IMR-90 (cell line): ENCODE results near the gene KIF16B. TPM values are rescaled to one million over a fixed set of nuclear protein-coding genes. Genes with fewer than 3 reads are reported as not detected.

Experiments used
- ATAC-seq: fragments of 200-7000 bp; cut with Tn5 transposase; 2 replicates; pipeline ENCODE4 v1.9.1; 2020; ENCODE audit warnings: low read depth, mild to moderate bottlenecking, moderate library complexity
- BruUV-seq: library from RNA; stranded (reverse); fragments of 400-500 nt; replicated peaks from 2 replicates; lab custom pipeline; 2021; lab: Mats Ljungman, UMichigan
- CTCF ChIA-PET: fragments of 300-600 bp; formaldehyde crosslinking; extraction: SDS; loops from one replicate; lab custom pipeline; 2021; ENCODE audit warnings: antibody characterized with exemption; lab: Yijun Ruan, JAX
- POLR2A ChIA-PET: fragments of 300-600 bp; sonication (Branson Sonifier 250); formaldehyde crosslinking; loops from one replicate; lab custom pipeline; 2022; ENCODE audit warnings: antibody characterized with exemption; ENCODE audit not compliant: unreplicated experiment; lab: Charles Lee
- DNase-seq: peaks from one replicate; pipeline ENCODE4 v3.0.0; 2013
- H2AFZ ChIP-seq: replicated peaks from 2 replicates; pipeline ENCODE3; 2013; ENCODE audit warnings: low read length, mild to moderate bottlenecking; ENCODE audit not compliant: poor library complexity
- H2AK5ac ChIP-seq: 2 replicates; pipeline ENCODE4 v1.6.1; 2013; ENCODE audit warnings: low read depth, low read length, inconsistent platforms
- H2AK9ac ChIP-seq: replicated peaks from 2 replicates; pipeline ENCODE3; 2013; ENCODE audit warnings: mild to moderate bottlenecking, low read depth, low read length, moderate library complexity; ENCODE audit not compliant: poor library complexity
- H2BK120ac ChIP-seq: 2 replicates; pipeline ENCODE4 v1.6.1; 2013; ENCODE audit warnings: low read depth, low read length, inconsistent platforms
- H2BK15ac ChIP-seq: 3 replicates; pipeline ENCODE4 v1.6.1; 2013; ENCODE audit warnings: low read depth, low read length, inconsistent platforms
- H2BK20ac ChIP-seq: 2 replicates; pipeline ENCODE4 v1.6.1; 2013; ENCODE audit warnings: low read depth, mild to moderate bottlenecking, inconsistent platforms, low read length, moderate library complexity
- H2BK5ac ChIP-seq: 2 replicates; pipeline ENCODE4 v1.6.1; 2013; ENCODE audit warnings: mild to moderate bottlenecking, low read depth, low read length, inconsistent platforms; ENCODE audit not compliant: poor library complexity, severe bottlenecking
- H3K14ac ChIP-seq: replicated peaks from 2 replicates; pipeline ENCODE4 v1.6.1; 2013; ENCODE audit warnings: low read depth, low read length, inconsistent platforms
- H3K18ac ChIP-seq: 2 replicates; pipeline ENCODE4 v1.6.1; 2013; ENCODE audit warnings: low read depth, low read length, control low read depth
- H3K23ac ChIP-seq: 2 replicates; pipeline ENCODE4 v1.6.1; 2013; ENCODE audit warnings: low read depth, low read length, inconsistent platforms
- H3K27ac ChIP-seq: 2 replicates; pipeline ENCODE4 v1.5.1; 2013; ENCODE audit warnings: mild to moderate bottlenecking, control low read depth, low read length; ENCODE audit not compliant: insufficient read depth
- H3K27me3 ChIP-seq: 2 replicates; pipeline ENCODE4 v1.6.1; 2013; ENCODE audit warnings: low read length; ENCODE audit not compliant: control insufficient read depth, insufficient read depth
- H3K36me3 ChIP-seq: 2 replicates; pipeline ENCODE4 v1.6.1; 2013; ENCODE audit warnings: low read length, mixed read lengths; ENCODE audit not compliant: control insufficient read depth, insufficient read depth
- H3K4ac ChIP-seq: 2 replicates; pipeline ENCODE4 v1.6.1; 2013; ENCODE audit warnings: low read depth, low read length, inconsistent platforms
- H3K4me1 ChIP-seq: 2 replicates; pipeline ENCODE4 v1.6.1; 2013; ENCODE audit warnings: low read length, mixed read lengths; ENCODE audit not compliant: control insufficient read depth, insufficient read depth
- H3K4me2 ChIP-seq: 2 replicates; pipeline ENCODE4 v1.6.1; 2013; ENCODE audit warnings: low read depth, mild to moderate bottlenecking, control low read depth, low read length, moderate library complexity
- H3K4me3 ChIP-seq: 2 replicates; pipeline ENCODE4 v1.5.1; 2013; ENCODE audit warnings: low read depth, mild to moderate bottlenecking, control low read depth, low read length, moderate library complexity; ENCODE audit not compliant: insufficient read depth
- H3K56ac ChIP-seq: 2 replicates; pipeline ENCODE4 v1.6.1; 2013; ENCODE audit warnings: low read length, inconsistent platforms; ENCODE audit not compliant: insufficient read depth; ENCODE audit errors: extremely low read depth
- H3K79me1 ChIP-seq, 2 experiments: 2 replicates each; pipeline ENCODE4 v1.6.1; 2013; ENCODE audit warnings: low read length in 2 of 2, inconsistent platforms in 1 of 2, low read depth in 1 of 2
- H3K9ac ChIP-seq: 2 replicates; pipeline ENCODE4 v1.6.1; 2013; ENCODE audit warnings: low read depth, low read length, control low read depth
- H3K9me1 ChIP-seq: 2 replicates; pipeline ENCODE4 v1.6.1; 2013; ENCODE audit warnings: low read length, inconsistent platforms; ENCODE audit not compliant: insufficient read depth
- H3K9me3 ChIP-seq: 2 replicates; pipeline ENCODE4 v1.6.1; 2013; ENCODE audit warnings: low read length; ENCODE audit not compliant: control insufficient read depth, insufficient read depth
- H4K20me1 ChIP-seq: 2 replicates; pipeline ENCODE4 v1.6.1; 2013; ENCODE audit warnings: low read length, inconsistent platforms; ENCODE audit not compliant: insufficient read depth
- H4K5ac ChIP-seq: 2 replicates; pipeline ENCODE4 v1.6.1; 2013; ENCODE audit warnings: mild to moderate bottlenecking, low read depth, low read length, control low read depth
- H4K8ac ChIP-seq, 2 experiments: 2 replicates each; pipeline ENCODE4 v1.6.1; 2013; ENCODE audit warnings: low read depth in 2 of 2, low read length in 2 of 2, control low read depth in 1 of 2, inconsistent platforms in 1 of 2
- H4K91ac ChIP-seq: 2 replicates; pipeline ENCODE4 v1.6.1; 2013; ENCODE audit warnings: low read depth, low read length, inconsistent platforms; ENCODE audit not compliant: insufficient read depth
- BHLHE40 ChIP-seq: fragments of 150-350 bp; IDR thresholded peaks from 2 replicates; pipeline ENCODE4 v1.6.1; 2016; ENCODE audit warnings: mild to moderate bottlenecking, low read depth, low read length
- CEBPB ChIP-seq: IDR thresholded peaks from 2 replicates; pipeline ENCODE4 v1.6.1; 2012; ENCODE audit warnings: low read depth, low read length, improper control_type of control experiment
- CHD1 ChIP-seq: IDR thresholded peaks from 2 replicates; pipeline ENCODE4 v1.6.1; 2012; ENCODE audit warnings: low read depth, low read length, improper control_type of control experiment
- FOS ChIP-seq: fragments of 150-350 bp; IDR thresholded peaks from 2 replicates; pipeline ENCODE4 v1.6.1; 2016; ENCODE audit warnings: low read depth, low read length
- MAFK ChIP-seq: IDR thresholded peaks from 2 replicates; pipeline ENCODE4 v1.6.1; 2012; ENCODE audit warnings: low read depth, low read length, improper control_type of control experiment
- MAZ ChIP-seq: IDR thresholded peaks from 2 replicates; pipeline ENCODE4 v1.6.1; 2012; ENCODE audit warnings: low read depth, mild to moderate bottlenecking, low read length, improper control_type of control experiment, moderate library complexity, borderline replicate concordance
- MXI1 ChIP-seq: IDR thresholded peaks from 2 replicates; pipeline ENCODE4 v1.6.1; 2012; ENCODE audit warnings: low read depth, mild to moderate bottlenecking, low read length, moderate library complexity, borderline replicate concordance
- NFE2L2 ChIP-seq: fragments of 150-350 bp; IDR thresholded peaks from 2 replicates; pipeline ENCODE4 v1.6.1; 2016; ENCODE audit warnings: low read depth, mild to moderate bottlenecking, low read length
- POLR2A ChIP-seq: IDR thresholded peaks from 2 replicates; pipeline ENCODE4 v1.6.1; 2012; ENCODE audit warnings: mild to moderate bottlenecking, low read depth, low read length
- RAD21 ChIP-seq: IDR thresholded peaks from 2 replicates; pipeline ENCODE4 v1.6.1; 2012; ENCODE audit warnings: low read length, improper control_type of control experiment
- RCOR1 ChIP-seq: IDR thresholded peaks from 2 replicates; pipeline ENCODE4 v1.6.1; 2012; ENCODE audit warnings: mild to moderate bottlenecking, low read length, improper control_type of control experiment; ENCODE audit not compliant: insufficient replicate concordance
- RFX5 ChIP-seq: IDR thresholded peaks from 2 replicates; pipeline ENCODE4 v1.8.0; 2012; ENCODE audit warnings: low read depth, mild to moderate bottlenecking, low read length, moderate library complexity
- SMC3 ChIP-seq: fragments of 150-350 bp; IDR thresholded peaks from 2 replicates; pipeline ENCODE4 v1.6.1; 2016; ENCODE audit warnings: low read depth, mild to moderate bottlenecking, antibody characterized with exemption, low read length, moderate library complexity
- WGBS, 2 experiments: methylation state at CpG; one replicate each; pipeline versions ENCODE4 v1.1.5 to v1.1.7; 2013; ENCODE audit warnings: missing lambda C conversion rate in 2 of 2; ENCODE audit not compliant: insufficient read length in 1 of 2; ENCODE audit errors: extremely low coverage in 2 of 2; 5-methylcytosine and 5-hydroxymethylcytosine counted together
- dilution Hi-C: fragments of 300-500 bp; cut with HindIII; formaldehyde crosslinking; loops from one replicate; pipeline ENCODE4 v1.14.3; 2018; ENCODE audit warnings: low sequenced_read_pairs; ENCODE audit not compliant: unreplicated experiment
- in situ Hi-C: fragments of 300-500 bp; cut with MboI; formaldehyde crosslinking; loops from 3 replicates; pipeline ENCODE4 v1.14.3; 2019; ENCODE audit warnings: low sequenced_read_pairs, inconsistent platforms, mixed read lengths
- intact Hi-C: fragments of 100-400 bp; cut with micrococcal nuclease; formaldehyde crosslinking; loops from 2 replicates; pipeline ENCODE4 v1.10.0; 2022
- polyA plus RNA-seq, 3 experiments: library from polyadenylated mRNA; depleted of rRNA; stranded (reverse); fragments of >200 nt; gene quantifications; 2 replicates each; pipeline ENCODE4 v1.2.3, GENCODE V29; 2012; ENCODE audit warnings: low replicate concordance in 1 of 3
- total RNA-seq: library from RNA; depleted of rRNA; stranded (reverse); fragments of >200 nt; gene quantifications from 2 replicates; pipeline ENCODE4 v1.2.3, GENCODE V29; 2012
- TF ChIP-seq, protein P1 (sequence below): conservative IDR thresholded peaks from 2 replicates; pipeline ENCODE4 v1.5.1; 2012; ENCODE audit warnings: mild to moderate bottlenecking, low read depth, low read length, improper control_type of control experiment
- TF ChIP-seq, protein P2 (sequence below): fragments of 150-350 bp; IDR thresholded peaks from 2 replicates; pipeline ENCODE4 v1.6.1; 2016; ENCODE audit warnings: low read depth, mild to moderate bottlenecking, low read length, moderate library complexity, borderline replicate concordance
- TF ChIP-seq, protein P3 (sequence below): fragments of 150-350 bp; IDR thresholded peaks from 2 replicates; pipeline ENCODE4 v1.6.1; 2017; ENCODE audit warnings: mild to moderate bottlenecking, antibody characterized with exemption, low read length, low read depth

The KIF16B gene
- total and polyA plus RNA-seq, 2 of the 4 experiments (the other 2 are of a cell fraction): 4.7 to 10.0 TPM

DNA sequence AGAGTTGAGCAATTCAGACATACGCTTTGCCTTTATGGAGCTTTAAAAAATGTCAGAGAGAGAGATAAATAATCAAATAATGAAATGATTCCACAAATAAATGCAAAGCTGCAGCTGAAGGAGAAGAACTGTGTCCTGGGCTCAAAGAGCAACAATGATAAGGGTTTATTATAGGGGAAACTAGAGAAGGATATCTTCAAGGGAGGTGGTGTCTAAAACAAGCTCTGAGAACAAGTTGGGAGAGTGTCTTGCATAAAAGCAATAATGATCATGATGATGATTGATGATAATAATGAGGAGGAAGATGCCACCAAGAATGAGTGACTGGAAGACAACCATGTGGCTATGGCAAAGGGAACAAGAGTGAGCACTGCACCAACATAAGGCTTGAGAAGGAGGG lies 164.3 kb downstream of the KIF16B start:
- H2AFZ ChIP-seq: no peak overlapping the region
- peaks cover 1% of the 10 kb centered on the region; the same call in 1 of the 2 replicates for H3K4me1 ChIP-seq
- dilution Hi-C loops: no loop called here
- H2AK5ac ChIP-seq: no peak overlapping the region
- H3K9me1 ChIP-seq: no peaks in the 10 kb centered on the region
- H3K79me1 ChIP-seq: no peaks in the 10 kb centered on the region
- H2BK5ac ChIP-seq: no peak overlapping the region
- no peak overlapping the region for H4K91ac ChIP-seq
- no peak overlapping the region for H2BK20ac ChIP-seq
- H3K9me3 ChIP-seq: 0 out of 2 replicates have a peak, but pooled peaks cover 1% of the 10 kb centered on the region
- WGBS, 2 experiments: no CpG with 5 or more reads among the region's 1 CpG
- peaks cover 9% of the 10 kb centered on the region for H3K36me3 ChIP-seq
- H3K4me2 ChIP-seq: no peak overlapping the region
- DNase-seq: no peak
- no peak overlapping the region for H3K4ac ChIP-seq
- no peak overlapping the region for H3K23ac ChIP-seq
- ChIA-PET POLR2A (no interaction called here), CTCF (no interaction called here)
- intact Hi-C loops: no loop called here
- no peak overlapping the region for H2AK9ac ChIP-seq
- H4K20me1 ChIP-seq: no peaks in the 10 kb centered on the region
- H3K56ac ChIP-seq: no peak overlapping the region
- no peak overlapping the region for H3K27ac ChIP-seq
- no peak overlapping the region for H4K5ac ChIP-seq
- H3K18ac ChIP-seq: no peak overlapping the region
- H2BK120ac ChIP-seq: no peak overlapping the region
- no peak overlapping the region for H3K14ac ChIP-seq
- no peak overlapping the region for H4K8ac ChIP-seq
- BruUV-seq: no TSS peak
- no peak overlapping the region for H3K4me3 ChIP-seq
- ATAC-seq: no peak
- no peak overlapping the region for H2BK15ac ChIP-seq
- in situ Hi-C loops: no loop called here
- no peak overlapping the region for H3K9ac ChIP-seq
- H3K27me3 ChIP-seq: no peaks in the 10 kb centered on the region
- TF ChIP-seq SMC3: no peak
- no peak for TF ChIP-seq CHD1
- TF ChIP-seq, protein P1, sequence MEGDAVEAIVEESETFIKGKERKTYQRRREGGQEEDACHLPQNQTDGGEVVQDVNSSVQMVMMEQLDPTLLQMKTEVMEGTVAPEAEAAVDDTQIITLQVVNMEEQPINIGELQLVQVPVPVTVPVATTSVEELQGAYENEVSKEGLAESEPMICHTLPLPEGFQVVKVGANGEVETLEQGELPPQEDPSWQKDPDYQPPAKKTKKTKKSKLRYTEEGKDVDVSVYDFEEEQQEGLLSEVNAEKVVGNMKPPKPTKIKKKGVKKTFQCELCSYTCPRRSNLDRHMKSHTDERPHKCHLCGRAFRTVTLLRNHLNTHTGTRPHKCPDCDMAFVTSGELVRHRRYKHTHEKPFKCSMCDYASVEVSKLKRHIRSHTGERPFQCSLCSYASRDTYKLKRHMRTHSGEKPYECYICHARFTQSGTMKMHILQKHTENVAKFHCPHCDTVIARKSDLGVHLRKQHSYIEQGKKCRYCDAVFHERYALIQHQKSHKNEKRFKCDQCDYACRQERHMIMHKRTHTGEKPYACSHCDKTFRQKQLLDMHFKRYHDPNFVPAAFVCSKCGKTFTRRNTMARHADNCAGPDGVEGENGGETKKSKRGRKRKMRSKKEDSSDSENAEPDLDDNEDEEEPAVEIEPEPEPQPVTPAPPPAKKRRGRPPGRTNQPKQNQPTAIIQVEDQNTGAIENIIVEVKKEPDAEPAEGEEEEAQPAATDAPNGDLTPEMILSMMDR: no peak
- TF ChIP-seq CEBPB: no peak
- TF ChIP-seq BHLHE40: no peak
- no peak for TF ChIP-seq RFX5
- no peak for TF ChIP-seq NFE2L2
- TF ChIP-seq MAFK: no peak
- no peak for TF ChIP-seq RCOR1
- no peak for TF ChIP-seq MXI1
- TF ChIP-seq, protein P2, sequence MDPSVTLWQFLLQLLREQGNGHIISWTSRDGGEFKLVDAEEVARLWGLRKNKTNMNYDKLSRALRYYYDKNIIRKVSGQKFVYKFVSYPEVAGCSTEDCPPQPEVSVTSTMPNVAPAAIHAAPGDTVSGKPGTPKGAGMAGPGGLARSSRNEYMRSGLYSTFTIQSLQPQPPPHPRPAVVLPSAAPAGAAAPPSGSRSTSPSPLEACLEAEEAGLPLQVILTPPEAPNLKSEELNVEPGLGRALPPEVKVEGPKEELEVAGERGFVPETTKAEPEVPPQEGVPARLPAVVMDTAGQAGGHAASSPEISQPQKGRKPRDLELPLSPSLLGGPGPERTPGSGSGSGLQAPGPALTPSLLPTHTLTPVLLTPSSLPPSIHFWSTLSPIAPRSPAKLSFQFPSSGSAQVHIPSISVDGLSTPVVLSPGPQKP: no peak
- TF ChIP-seq MAZ: no peak
- TF ChIP-seq RAD21: no peak
- TF ChIP-seq, protein P3, sequence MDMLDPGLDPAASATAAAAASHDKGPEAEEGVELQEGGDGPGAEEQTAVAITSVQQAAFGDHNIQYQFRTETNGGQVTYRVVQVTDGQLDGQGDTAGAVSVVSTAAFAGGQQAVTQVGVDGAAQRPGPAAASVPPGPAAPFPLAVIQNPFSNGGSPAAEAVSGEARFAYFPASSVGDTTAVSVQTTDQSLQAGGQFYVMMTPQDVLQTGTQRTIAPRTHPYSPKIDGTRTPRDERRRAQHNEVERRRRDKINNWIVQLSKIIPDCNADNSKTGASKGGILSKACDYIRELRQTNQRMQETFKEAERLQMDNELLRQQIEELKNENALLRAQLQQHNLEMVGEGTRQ: no peak
- no peak for TF ChIP-seq FOS
- TF ChIP-seq POLR2A: no peak
